ENCODE data around the gene HMGA1. TPM values are rescaled to one million over a fixed set of nuclear protein-coding genes. Genes with fewer than 3 reads are reported as not detected.

The HMGA1 gene
- total RNA-seq, 6 experiments from 2014 or later = 7.9 to 23.6 (median 14.8) TPM

GRCh38 chr6:34230653-34231371 is 5.9 kb upstream of the HMGA1 start:
- no peaks in the 10 kb centered on the region for H3K27me3 ChIP-seq
- DNase-seq (peak in 1 of 3 donors; percentile 37), ATAC-seq (no peak)
- intact Hi-C loops (cut with DNase I) = no loop called here
- WGBS (ENCODE audit: insufficient coverage, low coverage, low lambda C conversion rate, missing lambda C conversion rate) = 77% methylated on average over 5 of the region's 5 CpGs
- H3K36me3 ChIP-seq = no peaks in the 10 kb centered on the region
- peaks cover 0 to 4% (median 0%) of the 10 kb centered on the region in 4 donors for H3K4me1 ChIP-seq
- H3K9me3 ChIP-seq = no peaks in the 10 kb centered on the region
- H3K4me3 ChIP-seq = no peak overlapping the region
- H3K27ac ChIP-seq = no peak overlapping the region
- no peak for TF ChIP-seq CTCF (IDR thresholded peaks at IDR 0.05)
- TF ChIP-seq POLR2A (IDR thresholded peaks at IDR 0.05) = no peak

- Histone ChIP-seq H3K4me3 (no peak overlapping the region), H3K36me3 (no peaks in the 10 kb centered on the region), H3K9me3 (no peaks in the 10 kb centered on the region), H3K27ac (no peak overlapping the region), H3K4me1 (peaks cover 0 to 10% (median 3%) of the 10 kb centered on the region in 4 donors), H3K27me3 (no peaks in the 10 kb centered on the region)
- WGBS (ENCODE audit: insufficient coverage, low coverage, low lambda C conversion rate, missing lambda C conversion rate) = 94% methylated on average over 16 of the region's 17 CpGs
- ATAC-seq (no peak), DNase-seq (peak in 1 of 3 donors; percentile 39)
- intact Hi-C loops (cut with DNase I) = no loop called here
- TF ChIP-seq POLR2A (IDR thresholded peaks at IDR 0.05) (no peak), CTCF (IDR thresholded peaks at IDR 0.05) (no peak)
Measured at GRCh38 chr6:34231566-34232336, 4.9 kb upstream of the HMGA1 start.

- DNase-seq = peak in 1 of 3 donors; percentile 22
- Histone ChIP-seq H3K4me3 (no peak overlapping the region), H3K4me1 (peaks cover 0 to 11% (median 3%) of the 10 kb centered on the region in 4 donors), H3K27ac (no peak overlapping the region), H3K27me3 (no peaks in the 10 kb centered on the region), H3K9me3 (no peaks in the 10 kb centered on the region), H3K36me3 (no peaks in the 10 kb centered on the region)
- no peak for ATAC-seq
- WGBS (ENCODE audit: insufficient coverage, low coverage, low lambda C conversion rate, missing lambda C conversion rate) = 60% methylated on average over 1 of the region's 5 CpGs
- TF ChIP-seq CTCF (IDR thresholded peaks at IDR 0.05) = no peak
- TF ChIP-seq POLR2A (IDR thresholded peaks at IDR 0.05) = no peak
- intact Hi-C loops (cut with DNase I) = no loop called here
Measured at GRCh38 chr6:34232901-34233300, 3.8 kb upstream of the HMGA1 start.

- no peaks in the 10 kb centered on the region for H3K9me3 ChIP-seq
- H3K4me3 ChIP-seq = no peak overlapping the region
- WGBS (ENCODE audit: insufficient coverage, low coverage, low lambda C conversion rate, missing lambda C conversion rate) = 83% methylated on average over 4 of the region's 7 CpGs
- H3K4me1 ChIP-seq = peaks cover 0 to 14% (median 3%) of the 10 kb centered on the region in 4 donors
- TF ChIP-seq CTCF (IDR thresholded peaks at IDR 0.05) = no peak
- no peak for TF ChIP-seq POLR2A (IDR thresholded peaks at IDR 0.05)
- DNase-seq (peak in 1 of 3 donors; percentile 26), ATAC-seq (no peak)
- H3K27me3 ChIP-seq = no peaks in the 10 kb centered on the region
- no peaks in the 10 kb centered on the region for H3K36me3 ChIP-seq
- intact Hi-C loops (cut with DNase I) = no loop called here
- H3K27ac ChIP-seq = no peak overlapping the region
Measured at GRCh38 chr6:34233867-34234266, 2.8 kb upstream of the HMGA1 start.

Data from right lobe of liver (tissue), 6 donors.